NCI-H460 (cell line): ENCODE measurements around the gene TTC6. TPM values are rescaled to one million over a fixed set of nuclear protein-coding genes. Genes with fewer than 3 reads are reported as not detected.
"Not testable (repeated sequence)": the region's sequence is repeated elsewhere in the genome, so short reads cannot be mapped to it uniquely, and the experiment has no call there.

Experiments used
- DNase-seq: peaks from one replicate; pipeline ENCODE4 v3.0.0-alpha.2; 2016; ENCODE audit warnings: low read depth; ENCODE audit errors: extremely low read depth
- polyA plus RNA-seq: library from polyadenylated mRNA; depleted of rRNA; stranded (reverse); fragments of >200 nt; gene quantifications from 2 replicates; pipeline ENCODE4 v1.2.3, GENCODE V29; 2014; cell fraction: nucleus; rRNA removed
- total RNA-seq: library from RNA; depleted of rRNA; stranded (reverse); fragments of >200 nt; shearing (Covaris generic); gene quantifications from 2 replicates; pipeline ENCODE4 v1.2.3, GENCODE V29; 2014; rRNA removed

Gene TTC6
- 3.1 and 5.1 TPM in 2 replicates for total RNA-seq
- 2.5 and 14.2 TPM in 2 replicates for polyA plus RNA-seq

- no peak for DNase-seq
Measured at GRCh38 chr14:37594971-37595808, at the start of gene TTC6, which contains the start of gene FOXA1. Gene TTC6, plus strand, starts transcription at chr14:37595629. Its CDS starts 26,436 bp downstream, at chr14:37622065. Gene FOXA1, minus strand, starts transcription at chr14:37595249. Its CDS starts 277 bp downstream, at chr14:37594972.

- peak; percentile 89 for DNase-seq
Measured at GRCh38 chr14:37546621-37547447, 48.6 kb upstream of the TTC6 start.

- no peak for DNase-seq
Measured at GRCh38 chr14:37550511-37550910, 44.9 kb upstream of the TTC6 start.

- DNase-seq = no peak
Measured at GRCh38 chr14:37551119-37551518, 44.3 kb upstream of the TTC6 start.

GRCh38 chr14:37553935-37554550 is 41.4 kb upstream of the TTC6 start:
- no peak for DNase-seq

- not testable (repeated sequence) for DNase-seq
Measured at GRCh38 chr14:37555596-37555995, 39.8 kb upstream of the TTC6 start.

- DNase-seq = no peak
Measured at GRCh38 chr14:37558740-37559139, 36.7 kb upstream of the TTC6 start.

- DNase-seq = no peak
Measured at GRCh38 chr14:37559386-37559785, 36.0 kb upstream of the TTC6 start.

- no peak for DNase-seq
Measured at GRCh38 chr14:37563189-37563588, 32.2 kb upstream of the TTC6 start.

GRCh38 chr14:37565550-37565949 is 29.9 kb upstream of the TTC6 start:
- no peak for DNase-seq

GRCh38 chr14:37566811-37567371 is 28.5 kb upstream of the TTC6 start:
- no peak for DNase-seq

GRCh38 chr14:37569729-37570128 is 25.7 kb upstream of the TTC6 start:
- DNase-seq = no peak

- no peak for DNase-seq
Measured at GRCh38 chr14:37571391-37571790, 24.0 kb upstream of the TTC6 start.

GRCh38 chr14:37573356-37573755 is 22.1 kb upstream of the TTC6 start:
- DNase-seq = no peak

- DNase-seq = no peak
Measured at GRCh38 chr14:37579274-37579673, 16.2 kb upstream of the TTC6 start.

GRCh38 chr14:37580146-37580545 is 15.3 kb upstream of the TTC6 start:
- DNase-seq = no peak

- no peak for DNase-seq
Measured at GRCh38 chr14:37583358-37584210, 11.8 kb upstream of the TTC6 start.

GRCh38 chr14:37584211-37585100 is 11.0 kb upstream of the TTC6 start:
- DNase-seq = no peak

- no peak for DNase-seq
Measured at GRCh38 chr14:37585101-37585511, 10.3 kb upstream of the TTC6 start.
